A549 (cell line): ENCODE results near the gene ATN1. TPM values are rescaled to one million over a fixed set of nuclear protein-coding genes. Genes with fewer than 3 reads are reported as not detected.

ENCODE experiments used
- ATAC-seq, 2 experiments: fragments of 200-7000 bp in 1 of 2; fragments of >200 bp in 1 of 2; cut with Nextera tagmentation in 1 of 2; cut with Tn5 transposase in 1 of 2; 3 replicates each; pipeline versions ENCODE4 v1.8.0 to v1.9.1; 2018 to 2020; ENCODE audit warnings: mild to moderate bottlenecking in 1 of 2, moderate library complexity in 1 of 2
- CTCF ChIA-PET: fragments of 300-600 bp; sonication (Branson Sonifier 250); formaldehyde crosslinking; extraction: SDS; loops from one replicate; lab custom pipeline; 2021; ENCODE audit warnings: antibody characterized with exemption, inconsistent platforms; lab: Yijun Ruan, JAX
- POLR2A ChIA-PET: fragments of 350-600 bp; formaldehyde crosslinking; extraction: SDS; loops from one replicate; lab custom pipeline; 2021; ENCODE audit warnings: antibody characterized with exemption, inconsistent platforms; lab: Yijun Ruan, JAX
- DNase-seq, 2 experiments: peaks; one replicate each; pipeline versions ENCODE4 v3.0.0 to v3.0.0-alpha.2; 2011 to 2016; ENCODE audit warnings: low read depth in 1 of 2, low spot score in 1 of 2
- FAIRE-seq: peaks from 2 replicates; lab custom pipeline; 2011; peaks lifted over from hg19 to GRCh38; lab: Jason Lieb, UNC
- H3K27ac ChIP-seq, 2 experiments: fragments of >200 bp; sonication (Bioruptor Twin); formaldehyde crosslinking; 3 replicates each; pipeline ENCODE4 v1.5.1; 2016 to 2017
- H3K4me1 ChIP-seq: fragments of >200 bp; sonication (Bioruptor Twin); formaldehyde crosslinking; 3 replicates; pipeline ENCODE4 v1.6.1; 2016
- H3K4me2 ChIP-seq: fragments of >200 bp; sonication (Bioruptor Twin); formaldehyde crosslinking; 3 replicates; pipeline ENCODE4 v1.6.1; 2016
- H3K4me3 ChIP-seq: fragments of >200 bp; sonication (Bioruptor Twin); formaldehyde crosslinking; 3 replicates; pipeline ENCODE4 v1.5.1; 2016
- H3K9me3 ChIP-seq: fragments of >200 bp; sonication (Bioruptor Twin); formaldehyde crosslinking; 3 replicates; pipeline ENCODE4 v1.6.1; 2016
- CEBPB ChIP-seq, 2 experiments: fragments of >200 bp in 1 of 2; sonication (Bioruptor Twin) in 1 of 2; formaldehyde crosslinking in 1 of 2; IDR thresholded peaks; 2 replicates each; pipeline ENCODE4 v1.6.1; 2012 to 2016
- CHD2 ChIP-seq: fragments of 150-350 bp; IDR thresholded peaks from 2 replicates; pipeline ENCODE4 v1.6.1; 2014; ENCODE audit warnings: low read length; ENCODE audit not compliant: partially characterized antibody
- CHD4 ChIP-seq: fragments of 200-600 bp; sonication (generic); IDR thresholded peaks from 2 replicates; pipeline ENCODE4 v1.6.1; 2016; ENCODE audit warnings: antibody characterized with exemption, mild to moderate bottlenecking, borderline replicate concordance
- CTCF ChIP-seq: fragments of >200 bp; sonication (Bioruptor Twin); formaldehyde crosslinking; IDR thresholded peaks from 3 replicates; pipeline ENCODE4 v1.5.1; 2016
- EHMT2 ChIP-seq: fragments of 200-600 bp; sonication (generic); IDR thresholded peaks from 2 replicates; pipeline ENCODE4 v1.6.1; 2016; ENCODE audit warnings: antibody characterized with exemption, low read depth, mild to moderate bottlenecking, moderate library complexity
- EP300 ChIP-seq, 2 experiments: fragments of >200 bp; sonication (Bioruptor Twin); formaldehyde crosslinking; IDR thresholded peaks; 2 replicates in 1 of 2; 3 replicates in 1 of 2; pipeline ENCODE4 v1.6.1; 2016 to 2017
- FOSB ChIP-seq: fragments of 250-450 bp; sonication (Bioruptor Pico); IDR thresholded peaks from 2 replicates; pipeline ENCODE4 v1.5.0; 2020; ENCODE audit warnings: mild to moderate bottlenecking, moderate library complexity
- GATA3 ChIP-seq: IDR thresholded peaks from 2 replicates; pipeline ENCODE4 v1.6.1; 2012; ENCODE audit warnings: borderline replicate concordance
- HDAC2 ChIP-seq: fragments of 200-600 bp; sonication (generic); IDR thresholded peaks from 2 replicates; pipeline ENCODE4 v1.6.1; 2016
- HES2 ChIP-seq: fragments of >200 bp; sonication (Bioruptor Twin); formaldehyde crosslinking; IDR thresholded peaks from 2 replicates; pipeline ENCODE4 v1.6.1; 2016
- HEYL ChIP-seq: fragments of 250-450 bp; sonication (Bioruptor Pico); IDR thresholded peaks from 2 replicates; pipeline ENCODE4 v1.8.0; 2021; ENCODE audit warnings: mild to moderate bottlenecking, moderate library complexity
- HOXA7 ChIP-seq: fragments of 250-450 bp; sonication (Bioruptor Pico); IDR thresholded peaks from 2 replicates; pipeline ENCODE4 v1.5.0; 2020; ENCODE audit warnings: mild to moderate bottlenecking, moderate library complexity
- HOXB5 ChIP-seq: fragments of 250-450 bp; sonication (Bioruptor Pico); IDR thresholded peaks from 2 replicates; pipeline ENCODE4 v1.5.0; 2020; ENCODE audit warnings: mild to moderate bottlenecking, moderate library complexity
- JUN ChIP-seq, 2 experiments: fragments of >200 bp; sonication (Bioruptor Twin); formaldehyde crosslinking; IDR thresholded peaks; 2 replicates in 1 of 2; 3 replicates in 1 of 2; pipeline ENCODE4 v1.6.1; 2016 to 2017
- JUNB ChIP-seq: fragments of >200 bp; sonication (Bioruptor Twin); formaldehyde crosslinking; IDR thresholded peaks from 2 replicates; pipeline ENCODE4 v1.6.1; 2016
- MAZ ChIP-seq: fragments of 150-350 bp; IDR thresholded peaks from 2 replicates; pipeline ENCODE4 v1.6.1; 2014; ENCODE audit warnings: antibody characterized with exemption, low read depth, low read length, borderline replicate concordance
- MYC ChIP-seq: IDR thresholded peaks from 2 replicates; pipeline ENCODE4 v1.6.1; 2012; ENCODE audit warnings: mild to moderate bottlenecking, inconsistent platforms, low read length, improper control_type of control experiment, borderline replicate concordance
- NFE2L2 ChIP-seq: fragments of 150-350 bp; conservative IDR thresholded peaks from 2 replicates; pipeline ENCODE4 v1.6.1; 2014; ENCODE audit warnings: low read length
- NPAS2 ChIP-seq: fragments of 250-450 bp; sonication (Bioruptor Pico); IDR thresholded peaks from 2 replicates; pipeline ENCODE4 v1.8.0; 2022; ENCODE audit warnings: mild to moderate bottlenecking, moderate library complexity, borderline replicate concordance
- POLR2AphosphoS2 ChIP-seq: conservative IDR thresholded peaks from 2 replicates; pipeline ENCODE4 v1.6.1; 2012; ENCODE audit warnings: low read length, improper control_type of control experiment, inconsistent platforms
- RAD21 ChIP-seq, 2 experiments: fragments of >200 bp in 1 of 2; sonication (Bioruptor Twin) in 1 of 2; formaldehyde crosslinking in 1 of 2; IDR thresholded peaks in 1 of 2; conservative IDR thresholded peaks in 1 of 2; 2 replicates in 1 of 2; 3 replicates in 1 of 2; pipeline ENCODE4 v1.6.1; 2012 to 2018; ENCODE audit warnings: inconsistent platforms in 1 of 2
- RFX5 ChIP-seq: fragments of 450-650 bp; IDR thresholded peaks from 2 replicates; pipeline ENCODE4 v1.7.1; 2014; ENCODE audit warnings: antibody characterized with exemption, mild to moderate bottlenecking, moderate library complexity
- RNF2 ChIP-seq: fragments of 200-600 bp; sonication (generic); IDR thresholded peaks from 2 replicates; pipeline ENCODE4 v1.6.1; 2016; ENCODE audit warnings: low read depth, mild to moderate bottlenecking, antibody characterized with exemption, moderate library complexity, borderline replicate concordance
- SMC3 ChIP-seq: fragments of >200 bp; sonication (Bioruptor Twin); formaldehyde crosslinking; IDR thresholded peaks from 3 replicates; pipeline ENCODE4 v1.6.1; 2018; ENCODE audit warnings: inconsistent platforms
- SREBF2 ChIP-seq: fragments of 450-650 bp; IDR thresholded peaks from 2 replicates; pipeline ENCODE4 v1.6.1; 2014; ENCODE audit warnings: mild to moderate bottlenecking, moderate library complexity
- ZC3H11A ChIP-seq: fragments of 450-650 bp; IDR thresholded peaks from 2 replicates; pipeline ENCODE4 v1.6.1; 2014; ENCODE audit warnings: antibody characterized with exemption, mild to moderate bottlenecking
- ZNF302 ChIP-seq: fragments of 250-450 bp; sonication (Bioruptor Pico); IDR thresholded peaks from 2 replicates; pipeline ENCODE4 v1.9.0; 2021; ENCODE audit warnings: inconsistent platforms, mild to moderate bottlenecking, moderate library complexity
- ZSCAN20 ChIP-seq: fragments of 250-450 bp; sonication (Bioruptor Pico); IDR thresholded peaks from 2 replicates; pipeline ENCODE4 v1.8.0; 2022; ENCODE audit warnings: mild to moderate bottlenecking, moderate library complexity
- WGBS: methylation state at CpG from one replicate; pipeline ENCODE4 v1.1.6; 2017; ENCODE audit errors: missing lambda C conversion rate; 5-methylcytosine and 5-hydroxymethylcytosine counted together
- polyA plus RNA-seq, 4 experiments: library from polyadenylated mRNA; depleted of rRNA in 3 of 4; stranded (reverse); fragments of >200 nt; fragmentation: RNase III in 1 of 4; extraction: RNeasy Plus Mini Kit Qiagen cat#74134 plus additional on column Dnase treatment in 1 of 4; gene quantifications; 2 replicates in 3 of 4; 3 replicates in 1 of 4; pipeline ENCODE4 v1.2.3, GENCODE V29; 2011 to 2017

The ATN1 gene
- polyA plus RNA-seq, 2 of the 4 experiments (the other 2 are of a cell fraction), result 11.3 to 51.6 TPM

GRCh38 chr12:6932766-6933165 lies 5.0 kb downstream of the ATN1 start:
- Histone ChIP-seq H3K4me2 (no peak overlapping the region), H3K9me3 (no peaks in the 10 kb centered on the region), H3K4me1 (peaks cover 53% of the 10 kb centered on the region)
- DNase-seq, result no peak
- 90% methylated on average over 1 of the region's 1 CpG for WGBS
- TF ChIP-seq JUNB (no peak), CHD4 (no peak), HOXA7 (CRISPR knock-in tag) (no peak), HES2 (no peak), JUN (IDR thresholded peaks at IDR 0.05) (no peak), HDAC2 (no peak), HOXB5 (no peak), MYC (no peak), HEYL (CRISPR knock-in tag) (no peak)
- TF ChIP-seq, all 56 proteins: peak for 0
- Histone ChIP-seq H3K4me3 (no peak overlapping the region), H3K27ac (no peak overlapping the region)
- FAIRE-seq, result no peak
- ATAC-seq, result no peak
- CTCF ChIA-PET, result interaction anchor here (1.4 to 22.6 kb wide), 5 partner anchors 5 to 62 kb away, joined by 4 to 370 read pairs (median 183); partner anchors contain the start of genes ATN1, C12orf57, PTPN6 and RNU7-1
- POLR2A ChIA-PET, result interaction anchor here (1.6 to 2.2 kb wide), 2 partner anchors 11 to 66 kb away, joined by 4 to 7 read pairs; partner anchors contain the start of genes C12orf57, RNU7-1 and TPI1

- Histone ChIP-seq H3K4me2 (no peak overlapping the region), H3K9me3 (no peaks in the 10 kb centered on the region), H3K4me3 (no peak overlapping the region), H3K4me1 (peaks cover 62% of the 10 kb centered on the region), H3K27ac (peak overlapping the region in 1 of 2 experiments; percentile 21; a peak in 1 of 6 replicates)
- ATAC-seq (no peak), DNase-seq (no peak), FAIRE-seq (no peak)
- TF ChIP-seq RAD21 (conservative IDR thresholded peaks at IDR 0.05 in 1 of 2, IDR thresholded peaks at IDR 0.05 in 1 of 2) (no peak), RNF2 (no peak), MAZ (no peak), MYC (no peak), CEBPB (IDR thresholded peaks at IDR 0.05) (no peak), POLR2AphosphoS2 (no peak), HEYL (CRISPR knock-in tag) (no peak), GATA3 (no peak), RFX5 (no peak), ZC3H11A (no peak), HOXB5 (no peak), SREBF2 (no peak), EP300 (IDR thresholded peaks at IDR 0.05) (no peak), HOXA7 (CRISPR knock-in tag) (no peak), EHMT2 (no peak)
- ChIA-PET CTCF (interaction anchor here (0.6 to 22.6 kb wide), 5 partner anchors 6 to 81 kb away, joined by 3 to 370 read pairs (median 183); partner anchors contain the start of genes ATN1, C12orf57, PTPN6 and RNU7-1), POLR2A (interaction anchor here (0.8 to 1.1 kb wide), 2 partner anchors 10 kb away, joined by 3 to 5 read pairs; partner anchors contain the start of genes C12orf57 and RNU7-1)
- WGBS, result 51% methylated on average over 8 of the region's 8 CpGs
Observed at GRCh38 chr12:6934110-6934509, 6.4 kb downstream of the ATN1 start.

DNA sequence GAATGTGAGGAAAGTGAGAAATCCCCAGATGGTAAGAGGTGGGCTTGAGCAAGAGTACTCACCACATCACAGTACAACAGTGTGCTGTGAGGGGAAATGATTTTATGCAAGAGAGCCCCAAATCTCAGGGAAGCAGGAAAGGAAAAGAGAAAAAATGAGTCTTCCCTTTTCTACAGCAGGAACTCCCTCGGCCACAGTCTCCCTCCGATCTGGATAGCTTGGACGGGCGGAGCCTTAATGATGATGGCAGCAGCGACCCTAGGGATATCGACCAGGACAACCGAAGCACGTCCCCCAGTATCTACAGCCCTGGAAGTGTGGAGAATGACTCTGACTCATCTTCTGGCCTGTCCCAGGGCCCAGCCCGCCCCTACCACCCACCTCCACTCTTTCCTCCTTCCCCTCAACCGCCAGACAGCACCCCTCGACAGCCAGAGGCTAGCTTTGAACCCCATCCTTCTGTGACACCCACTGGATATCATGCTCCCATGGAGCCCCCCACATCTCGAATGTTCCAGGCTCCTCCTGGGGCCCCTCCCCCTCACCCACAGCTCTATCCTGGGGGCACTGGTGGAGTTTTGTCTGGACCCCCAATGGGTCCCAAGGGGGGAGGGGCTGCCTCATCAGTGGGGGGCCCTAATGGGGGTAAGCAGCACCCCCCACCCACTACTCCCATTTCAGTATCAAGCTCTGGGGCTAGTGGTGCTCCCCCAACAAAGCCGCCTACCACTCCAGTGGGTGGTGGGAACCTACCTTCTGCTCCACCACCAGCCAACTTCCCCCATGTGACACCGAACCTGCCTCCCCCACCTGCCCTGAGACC lies 7.8 kb downstream of the ATN1 start:
- Histone ChIP-seq H3K4me1 (peaks cover 49% of the 10 kb centered on the region), H3K27ac (peak overlapping the region in 1 of 2 experiments; percentile 14; a peak in 2 of 6 replicates), H3K4me3 (no peak overlapping the region), H3K4me2 (no peak overlapping the region), H3K9me3 (no peaks in the 10 kb centered on the region)
- ChIA-PET POLR2A (interaction anchor here (0.6 to 3.8 kb wide), 2 partner anchors 7 to 10 kb away, joined by 3 to 44 read pairs; partner anchors contain the start of gene ATN1), CTCF (interaction anchor here (1.4 to 22.6 kb wide), 5 partner anchors 7 to 72 kb away, joined by 4 to 370 read pairs (median 183); partner anchors contain the start of genes ATN1, C12orf57, PTPN6 and RNU7-1)
- TF ChIP-seq NFE2L2 (no peak), HDAC2 (no peak), HES2 (no peak), RAD21 (conservative IDR thresholded peaks at IDR 0.05 in 1 of 2, IDR thresholded peaks at IDR 0.05 in 1 of 2) (no peak), GATA3 (no peak), POLR2AphosphoS2 (no peak), CHD2 (no peak), FOSB (no peak), MYC (no peak), ZNF302 (no peak), CTCF (no peak), ZSCAN20 (CRISPR knock-in tag) (no peak), MAZ (no peak), SMC3 (no peak), NPAS2 (CRISPR knock-in tag) (no peak)
- 86% methylated on average over 14 of the region's 14 CpGs for WGBS
- no peak for DNase-seq
- ATAC-seq, result no peak
- no peak for FAIRE-seq
